K562 (cell line): ENCODE results near the gene HGFAC. TPM values are rescaled to one million over a fixed set of nuclear protein-coding genes. Genes with fewer than 3 reads are reported as not detected.

ENCODE experiments used
- ATAC-seq: fragments of 200-7000 bp; cut with Tn5 transposase; 3 replicates; pipeline ENCODE4 v1.9.1; 2020; ENCODE audit warnings: moderate library complexity
- BruUV-seq: library from RNA; stranded (reverse); fragments of 400-500 nt; replicated peaks from 2 replicates; lab custom pipeline; 2021; lab: Mats Ljungman, UMichigan
- CTCF ChIA-PET: fragments of 300-600 bp; formaldehyde crosslinking; extraction: SDS; loops from one replicate; lab custom pipeline; 2021; ENCODE audit warnings: low intra/inter-chr PET ratio; lab: Yijun Ruan, JAX
- POLR2A ChIA-PET: fragments of 300-600, 350-650 bp; sonication (Branson Sonifier 250); formaldehyde crosslinking; extraction: SDS; loops from one replicate; lab custom pipeline; 2021; ENCODE audit warnings: antibody characterized with exemption, inconsistent platforms; lab: Yijun Ruan, JAX
- DNase-seq, 4 experiments: peaks; one replicate each; pipeline versions ENCODE4 v3.0.0 to v3.0.0-alpha.2; 2011 to 2018; ENCODE audit warnings: low spot score in 3 of 4, mixed read lengths in 3 of 4; ENCODE audit errors: extremely low read depth in 1 of 4
- FAIRE-seq: peaks from 2 replicates; lab custom pipeline; 2011; peaks lifted over from hg19 to GRCh38; lab: Jason Lieb, UNC
- H2AFZ ChIP-seq: 2 replicates; pipeline ENCODE4 v1.6.0; 2011; ENCODE audit warnings: low read depth, low read length, control low read depth, inconsistent platforms
- H3K27ac ChIP-seq: fragments of 200-600 bp; 3 replicates; pipeline ENCODE4 v1.8.0; 2011; ENCODE audit warnings: low read depth, mild to moderate bottlenecking, control low read depth, inconsistent platforms, low read length, moderate library complexity, mixed read lengths; ENCODE audit errors: extremely low read depth
- H3K27me3 ChIP-seq, 2 experiments: fragments of 300-600 bp in 1 of 2; 2 replicates in 1 of 2; 3 replicates in 1 of 2; pipeline versions ENCODE4 v1.6.0 to v1.8.0; 2011; ENCODE audit warnings: inconsistent platforms in 2 of 2, low read length in 2 of 2, mild to moderate bottlenecking in 1 of 2, mixed read lengths in 1 of 2, moderate library complexity in 1 of 2; ENCODE audit not compliant: control insufficient read depth in 2 of 2, insufficient read depth in 2 of 2
- H3K36me3 ChIP-seq: fragments of 300-600 bp; 3 replicates; pipeline ENCODE4 v1.8.0; 2011; ENCODE audit warnings: mild to moderate bottlenecking, low read length, inconsistent platforms; ENCODE audit not compliant: control insufficient read depth, insufficient read depth
- H3K4me1 ChIP-seq, 2 experiments: fragments of 200-600 bp in 1 of 2; replicated peaks in 1 of 2; 2 replicates in 1 of 2; 3 replicates in 1 of 2; pipeline versions ENCODE4 v1.5.1 to v1.8.0; 2011; ENCODE audit warnings: inconsistent platforms in 2 of 2, low read length in 2 of 2, mild to moderate bottlenecking in 1 of 2, mixed read lengths in 1 of 2, moderate library complexity in 1 of 2; ENCODE audit not compliant: control insufficient read depth in 2 of 2, insufficient read depth in 2 of 2
- H3K4me2 ChIP-seq: 2 replicates; pipeline ENCODE4 v1.6.1; 2011; ENCODE audit warnings: low read length, control low read depth, inconsistent platforms, mixed read lengths; ENCODE audit not compliant: insufficient read depth
- H3K4me3 ChIP-seq: fragments of 200-600 bp; sonication (generic), shearing (Covaris generic); 2 replicates; pipeline ENCODE4 v1.5.1; 2016; ENCODE audit warnings: control low read depth, inconsistent platforms
- H3K79me2 ChIP-seq: fragments of 200-600 bp; 3 replicates; pipeline ENCODE4 v1.8.0; 2011; ENCODE audit warnings: low read length, inconsistent platforms; ENCODE audit not compliant: control insufficient read depth, insufficient read depth
- H3K9ac ChIP-seq, 2 experiments: 2 replicates each; pipeline versions ENCODE4 v1.6.0 to v1.6.1; 2011; ENCODE audit warnings: low read depth in 2 of 2, low read length in 2 of 2, control low read depth in 1 of 2, inconsistent platforms in 1 of 2, mild to moderate bottlenecking in 1 of 2, mixed read lengths in 1 of 2; ENCODE audit not compliant: insufficient read depth in 1 of 2
- H3K9me1 ChIP-seq: one replicate; pipeline ENCODE4 v1.6.0; 2011; ENCODE audit warnings: inconsistent platforms, mild to moderate bottlenecking, low read length, moderate library complexity; ENCODE audit not compliant: control insufficient read depth, insufficient read depth
- H3K9me3 ChIP-seq: replicated peaks from 2 replicates; pipeline ENCODE4 v1.5.1; 2011; ENCODE audit warnings: low read depth, low read length, inconsistent platforms; ENCODE audit not compliant: control insufficient read depth, insufficient read depth
- H4K20me1 ChIP-seq: replicated peaks from 2 replicates; pipeline ENCODE4 v1.6.1; 2011; ENCODE audit warnings: low read length, inconsistent platforms, mixed read lengths; ENCODE audit not compliant: control insufficient read depth, insufficient read depth
- BACH1 ChIP-seq: fragments of 200-800 bp; sonication (Bioruptor generic); IDR thresholded peaks from 2 replicates; pipeline ENCODE4 v1.6.1; 2016; ENCODE audit warnings: missing genetic modification characterization, missing compliant biosample characterization
- BCOR ChIP-seq: fragments of 450-650 bp; IDR thresholded peaks from 2 replicates; pipeline ENCODE4 v1.6.1; 2016
- EGR1 ChIP-seq: fragments of 450-650 bp; conservative IDR thresholded peaks from 2 replicates; pipeline ENCODE4 v1.6.1; 2017; ENCODE audit warnings: mild to moderate bottlenecking
- IRF2 ChIP-seq: sonication (generic); formaldehyde crosslinking; IDR thresholded peaks from 2 replicates; pipeline ENCODE4 v1.8.1; 2022; ENCODE audit warnings: mild to moderate bottlenecking, missing genetic modification reagents
- MECOM ChIP-seq: fragments of 250-450 bp; sonication (Bioruptor Pico); IDR thresholded peaks from 2 replicates; pipeline ENCODE4 v1.8.0; 2022; ENCODE audit warnings: inconsistent platforms
- MYC ChIP-seq, 2 experiments: fragments of 250-450 bp in 1 of 2; sonication (Bioruptor Pico) in 1 of 2; IDR thresholded peaks; 2 replicates each; pipeline versions ENCODE4 v1.5.1 to v1.6.1; 2012 to 2021; ENCODE audit warnings: low read depth in 2 of 2, borderline replicate concordance in 1 of 2, improper control_type of control experiment in 1 of 2, low read length in 1 of 2, mild to moderate bottlenecking in 1 of 2, moderate library complexity in 1 of 2
- NFATC3 ChIP-seq: fragments of 450-650 bp; IDR thresholded peaks from 2 replicates; pipeline ENCODE4 v1.6.1; 2017; ENCODE audit warnings: mild to moderate bottlenecking
- NKRF ChIP-seq: fragments of 450-650 bp; IDR thresholded peaks from 2 replicates; pipeline ENCODE4 v1.6.1; 2016; ENCODE audit warnings: borderline replicate concordance
- RFX5 ChIP-seq: IDR thresholded peaks from 2 replicates; pipeline ENCODE4 v1.6.1; 2011; ENCODE audit warnings: low read depth, mild to moderate bottlenecking, improper control_type of control experiment, low read length
- SMARCA4 ChIP-seq: fragments of 450-650 bp; IDR thresholded peaks from 2 replicates; pipeline ENCODE4 v1.6.1; 2016
- USF1 ChIP-seq: sonication (generic); formaldehyde crosslinking; IDR thresholded peaks from 2 replicates; pipeline ENCODE4 v1.9.0; 2022; ENCODE audit warnings: mild to moderate bottlenecking, missing genetic modification reagents
- ZNF197 ChIP-seq: fragments of 200-800 bp; sonication (Bioruptor generic); IDR thresholded peaks from 2 replicates; pipeline ENCODE4 v1.6.1; 2016; ENCODE audit warnings: low read depth, missing genetic modification characterization, missing compliant biosample characterization
- ZNF274 ChIP-seq: IDR thresholded peaks from 2 replicates; pipeline ENCODE4 v1.6.1; 2011; ENCODE audit warnings: low read depth, mild to moderate bottlenecking, low read length, moderate library complexity, borderline replicate concordance
- ZNF639 ChIP-seq, 2 experiments: fragments of 200-800 bp in 1 of 2; sonication (Bioruptor generic) in 1 of 2; sonication (generic) in 1 of 2; formaldehyde crosslinking in 1 of 2; IDR thresholded peaks in 1 of 2; conservative IDR thresholded peaks in 1 of 2; 2 replicates each; pipeline versions ENCODE4 v1.5.0 to v1.6.1; 2016 to 2020; ENCODE audit warnings: missing compliant biosample characterization in 1 of 2, missing genetic modification characterization in 1 of 2, missing genetic modification reagents in 1 of 2
- ZNF668 ChIP-seq: fragments of 250-450 bp; sonication (Bioruptor Pico); IDR thresholded peaks from 2 replicates; pipeline ENCODE4 v1.8.0; 2022; ENCODE audit warnings: mild to moderate bottlenecking, inconsistent platforms
- WGBS: fragments of 100-300 bp; shearing (Covaris generic); methylation state at CpG from one replicate; pipeline ENCODE4 v1.1.6; 2016; ENCODE audit warnings: low coverage, mixed read lengths; ENCODE audit not compliant: insufficient coverage; ENCODE audit errors: missing lambda C conversion rate; 5-methylcytosine and 5-hydroxymethylcytosine counted together
- in situ Hi-C: fragments of 300-500 bp; cut with MboI; formaldehyde crosslinking; loops from 4 replicates; pipeline ENCODE4 v1.15.0; 2018; ENCODE audit warnings: inconsistent platforms, mixed read lengths
- intact Hi-C: fragments of 100-400 bp; cut with micrococcal nuclease; formaldehyde crosslinking; loops from 2 replicates; pipeline ENCODE4 v1.14.2; 2022
- polyA plus RNA-seq, 8 experiments: library from polyadenylated mRNA; depleted of rRNA in 4 of 8; stranded (reverse) in 5 of 8; unstranded in 3 of 8; fragments of >200 nt; fragmentation: Nextera tagmentation in 2 of 8; fragmentation: Illumina TruSeq in 1 of 8; extraction: Ambion mirVana in 2 of 8; extraction: Trizol in 1 of 8; gene quantifications; 2 replicates each; pipeline versions ENCODE4 v1.2.1 to v1.2.3, GENCODE V29; 2011 to 2014; ENCODE audit warnings: inconsistent platforms in 1 of 8, missing spikeins in 1 of 8
- total RNA-seq, 7 experiments: library from RNA; depleted of rRNA in 6 of 7; stranded (reverse); fragments of >200 nt in 6 of 7; fragmentation: Illumina TruSeq in 2 of 7; extraction: Trizol in 2 of 7; gene quantifications; 2 replicates each; pipeline versions ENCODE4 v1.2.1 to v1.2.3, GENCODE V29; 2011 to 2021; ENCODE audit warnings: low replicate concordance in 1 of 7

HGFAC gene
- total and polyA plus RNA-seq, 9 of the 15 experiments (the other 6 are each of a cell fraction or from before 2014, with no cell fraction given), result 0.13 TPM; not detected in 8

- BruUV-seq, result no TSS peak
- H3K36me3 ChIP-seq, result no peaks in the 10 kb centered on the region
- H3K27ac ChIP-seq, result no peak overlapping the region
- 4% methylated on average over 25 of the region's 25 CpGs for WGBS
- CTCF ChIA-PET, result interaction anchor here (0.6 to 1.5 kb wide), 3 partner anchors 11 to 373 kb away, joined by 4 read pairs; no protein-coding TSS in a partner anchor
- no peaks in the 10 kb centered on the region for H3K9me3 ChIP-seq
- in situ Hi-C loops, result no loop called here
- no peak overlapping the region for H3K4me2 ChIP-seq
- DNase-seq (no peak), ATAC-seq (no peak), FAIRE-seq (no peak)
- no peak overlapping the region for H3K4me3 ChIP-seq
- intact Hi-C loops, result loop anchor here (1.0 kb wide), 1 partner anchor 401 kb away; no protein-coding TSS in a partner anchor
- H3K79me2 ChIP-seq, result no peaks in the 10 kb centered on the region
- no peak overlapping the region for H3K9ac ChIP-seq
- H2AFZ ChIP-seq, result no peak overlapping the region
- POLR2A ChIA-PET, result interaction anchor here (0.9 kb wide), 1 partner anchor 463 kb away, joined by 3 read pairs; no protein-coding TSS in a partner anchor
- TF ChIP-seq USF1 (CRISPR knock-in tag) (no peak), ZNF274 (no peak), ZNF639 (CRISPR knock-in tag; conservative IDR thresholded peaks at IDR 0.05 in 1 of 2, IDR thresholded peaks at IDR 0.05 in 1 of 2) (no peak), NFATC3 (no peak), SMARCA4 (no peak), BCOR (no peak), IRF2 (CRISPR knock-in tag) (no peak), MECOM (no peak), ZNF668 (no peak), NKRF (no peak), ZNF197 (CRISPR knock-in tag) (no peak), BACH1 (no peak), EGR1 (no peak), RFX5 (no peak), MYC (IDR thresholded peaks at IDR 0.05; ENCODE audit: low read depth, low read length) (no peak), MYC (CRISPR knock-in tag; IDR thresholded peaks at IDR 0.05; ENCODE audit: borderline replicate concordance, low read depth) (no peak)
- H3K4me1 ChIP-seq, result peaks cover 0 to 41% of the 10 kb centered on the region in 2 experiments; a peak in 2 of 5 replicates
- H4K20me1 ChIP-seq, result peaks cover 4% of the 10 kb centered on the region; the same call in 1 of the 2 replicates
- peaks cover 26 to 76% of the 10 kb centered on the region in 2 experiments; a peak in 4 of 5 replicates for H3K27me3 ChIP-seq
- no peaks in the 10 kb centered on the region for H3K9me1 ChIP-seq
Measured at GRCh38 chr4:3479358-3480101, 37.8 kb downstream of the HGFAC start.
